ES-I3 (cell line): ENCODE results near the gene TM7SF2.
A peak's percentile ranks its signal among the peaks of the same experiment; 100 is the strongest.
"Not testable (repeated sequence)": the region's sequence is repeated elsewhere in the genome, so short reads cannot be mapped to it uniquely, and the experiment has no call there.

Source experiments
- H3K36me3 ChIP-seq: 2 replicates; pipeline ENCODE4 v1.6.1; 2013; ENCODE audit warnings: mild to moderate bottlenecking, low read length, control low read depth, moderate library complexity; ENCODE audit not compliant: insufficient read depth
- H3K4me1 ChIP-seq: 2 replicates; pipeline ENCODE4 v1.6.1; 2013; ENCODE audit warnings: mild to moderate bottlenecking, control low read depth, low read length; ENCODE audit not compliant: insufficient read depth
- H3K9ac ChIP-seq: 2 replicates; pipeline ENCODE4 v1.6.1; 2013; ENCODE audit warnings: low read depth, mild to moderate bottlenecking, low read length, moderate library complexity
- H3K9me3 ChIP-seq: 2 replicates; pipeline ENCODE4 v1.6.1; 2013; ENCODE audit warnings: mild to moderate bottlenecking, low read length, moderate library complexity; ENCODE audit not compliant: control insufficient read depth, insufficient read depth

The TM7SF2 gene

DNA sequence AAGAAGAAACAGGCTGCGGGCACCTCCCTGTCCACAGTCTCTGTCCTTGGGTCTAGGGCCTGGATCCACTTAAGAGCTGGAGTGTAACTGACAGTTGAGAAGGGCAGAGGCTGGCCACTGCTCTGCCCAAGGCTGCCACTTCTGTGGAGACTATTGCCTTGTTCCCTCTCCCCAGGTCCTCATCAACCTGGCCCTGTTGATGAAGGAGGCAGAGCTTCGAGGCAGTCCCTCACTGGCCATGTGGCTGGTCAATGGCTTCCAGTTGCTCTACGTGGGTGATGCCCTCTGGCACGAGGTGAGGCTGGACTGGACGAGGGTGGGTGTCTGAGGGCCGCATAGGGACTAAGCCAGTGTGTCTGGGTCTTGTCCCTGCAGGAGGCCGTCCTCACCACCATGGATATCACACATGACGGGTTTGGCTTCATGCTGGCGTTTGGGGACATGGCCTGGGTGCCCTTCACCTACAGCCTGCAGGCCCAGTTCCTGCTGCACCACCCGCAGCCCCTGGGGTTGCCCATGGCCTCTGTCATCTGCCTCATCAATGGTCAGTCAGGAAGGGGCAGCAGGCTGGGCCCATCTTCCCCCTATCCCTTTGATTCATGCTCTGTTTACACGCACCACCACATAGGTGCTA lies 3.0 kb downstream of the TM7SF2 start:
- H3K9me3 ChIP-seq: no peaks in the 10 kb centered on the region
- H3K4me1 ChIP-seq: peaks cover 5% of the 10 kb centered on the region

GRCh38 chr11:65115361-65116082 lies 3.9 kb downstream of the TM7SF2 start:
- no peak overlapping the region for H3K9ac ChIP-seq
- no peaks in the 10 kb centered on the region for H3K9me3 ChIP-seq
- H3K36me3 ChIP-seq: peaks cover 11% of the 10 kb centered on the region
- peaks cover 5% of the 10 kb centered on the region for H3K4me1 ChIP-seq

More for the DNA sequence above, 3.0 kb downstream of the TM7SF2 start:
- Histone ChIP-seq H3K36me3 (peaks cover 2% of the 10 kb centered on the region), H3K9ac (no peak overlapping the region)

GRCh38 chr11:65116370-65117205 lies 4.9 kb downstream of the TM7SF2 start:
- H3K9ac ChIP-seq: peak overlapping the region; percentile 84
- H3K4me1 ChIP-seq: peaks cover 5% of the 10 kb centered on the region
- H3K9me3 ChIP-seq: no peaks in the 10 kb centered on the region
- H3K36me3 ChIP-seq: peaks cover 18% of the 10 kb centered on the region

GRCh38 chr11:65117206-65118096 lies 5.8 kb downstream of the TM7SF2 start, which contains the start of gene ZNHIT2:
ZNHIT2 (minus strand) TSS chr11:65117701; CDS start chr11:65117653, 48 bp downstream.
- Histone ChIP-seq H3K4me1 (peaks cover 5% of the 10 kb centered on the region), H3K9ac (peak within 1 kb of the TSS; percentile 84), H3K9me3 (no peaks in the 10 kb centered on the region), H3K36me3 (peaks cover 18% of the 10 kb centered on the region)

GRCh38 chr11:65118097-65118837 lies 6.6 kb downstream of the TM7SF2 start:
- peaks cover 5% of the 10 kb centered on the region for H3K4me1 ChIP-seq
- H3K9ac ChIP-seq: no peak overlapping the region
- H3K9me3 ChIP-seq: no peaks in the 10 kb centered on the region
- peaks cover 18% of the 10 kb centered on the region for H3K36me3 ChIP-seq

DNA sequence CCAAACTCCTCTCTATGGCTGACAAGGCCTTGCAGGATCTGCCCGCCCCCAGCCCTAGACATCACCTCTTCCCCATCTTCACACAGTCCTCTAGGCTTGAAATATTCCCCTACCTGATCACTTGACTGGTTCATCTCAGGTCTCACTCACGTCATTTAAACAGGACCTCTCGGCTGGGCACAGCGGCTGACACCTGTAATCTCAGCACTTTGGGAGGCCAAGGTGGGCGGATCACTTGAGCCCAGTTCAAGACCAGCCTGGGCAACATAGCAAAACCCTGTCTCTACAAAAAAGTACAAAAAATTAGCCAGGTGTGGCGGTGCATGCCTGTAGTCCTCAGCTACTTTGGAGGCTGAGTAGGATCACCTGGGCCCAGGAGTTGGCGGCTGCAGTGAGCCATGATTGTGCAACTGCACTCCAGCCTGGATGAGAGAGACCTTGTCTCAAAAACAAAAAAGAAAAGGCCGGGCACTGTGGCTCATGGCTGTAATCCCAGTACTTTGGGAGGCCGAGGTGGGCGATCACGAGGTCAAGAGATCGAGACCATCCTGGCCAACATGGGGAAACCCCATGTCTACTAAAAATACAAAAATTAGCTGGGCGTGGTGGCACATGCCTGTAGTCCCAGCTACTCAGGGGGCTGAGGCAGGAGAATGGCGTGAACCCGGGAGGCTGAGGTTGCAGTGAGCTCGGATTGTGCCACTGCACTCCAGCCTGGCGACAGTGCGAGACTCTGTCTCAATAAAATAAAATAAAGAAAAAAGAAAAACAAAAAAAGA lies 7.4 kb downstream of the TM7SF2 start:
- not testable (repeated sequence) for H3K9ac ChIP-seq, H3K4me1 ChIP-seq

DNA sequence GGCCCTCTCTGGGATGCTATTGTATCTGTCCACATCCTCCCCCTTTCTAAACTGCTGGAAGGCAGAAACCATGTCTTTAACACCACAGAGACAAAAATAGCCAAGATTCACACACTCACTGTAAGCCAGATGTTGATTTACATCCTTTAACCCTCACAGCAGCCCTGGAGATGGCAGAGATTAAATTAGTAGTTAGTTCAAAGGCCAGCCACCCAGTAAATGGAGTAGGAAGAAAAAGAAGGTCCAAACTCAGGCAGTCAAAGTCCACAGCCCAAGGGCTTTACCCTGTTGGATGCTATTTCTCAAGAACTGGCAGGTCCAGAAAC lies 8.0 kb downstream of the TM7SF2 start:
- no peak overlapping the region for H3K9ac ChIP-seq

More for the DNA sequence above, 7.4 kb downstream of the TM7SF2 start:
- H3K9me3 ChIP-seq: not testable (repeated sequence)
- peaks cover 18% of the 10 kb centered on the region for H3K36me3 ChIP-seq

DNA sequence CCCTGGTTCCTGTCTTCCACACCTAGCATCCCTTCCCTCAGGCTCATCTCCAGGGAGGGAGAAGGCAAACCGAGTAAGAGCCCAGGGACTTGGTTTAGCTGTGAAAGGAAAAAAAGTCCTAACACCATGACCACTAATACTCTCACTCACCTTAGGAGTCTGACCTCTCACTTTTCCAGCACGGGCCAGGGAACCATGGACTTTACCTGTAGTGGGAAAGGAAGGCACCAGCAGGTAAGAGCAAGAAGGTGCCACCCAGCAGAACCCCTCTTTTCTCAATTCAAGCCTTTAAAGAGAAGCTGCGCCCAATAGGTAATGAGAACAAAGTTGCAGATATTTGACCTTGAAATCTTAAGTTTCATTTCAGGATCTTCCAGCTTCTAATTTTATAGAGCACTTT lies 9.2 kb downstream of the TM7SF2 start:
- Histone ChIP-seq H3K9ac (peak overlapping the region; percentile 79), H3K9me3 (no peaks in the 10 kb centered on the region), H3K36me3 (peaks cover 24% of the 10 kb centered on the region), H3K4me1 (no peaks in the 10 kb centered on the region)

More for the DNA sequence above, 8.0 kb downstream of the TM7SF2 start:
- Histone ChIP-seq H3K4me1 (no peaks in the 10 kb centered on the region), H3K36me3 (peaks cover 19% of the 10 kb centered on the region), H3K9me3 (no peaks in the 10 kb centered on the region)

DNA sequence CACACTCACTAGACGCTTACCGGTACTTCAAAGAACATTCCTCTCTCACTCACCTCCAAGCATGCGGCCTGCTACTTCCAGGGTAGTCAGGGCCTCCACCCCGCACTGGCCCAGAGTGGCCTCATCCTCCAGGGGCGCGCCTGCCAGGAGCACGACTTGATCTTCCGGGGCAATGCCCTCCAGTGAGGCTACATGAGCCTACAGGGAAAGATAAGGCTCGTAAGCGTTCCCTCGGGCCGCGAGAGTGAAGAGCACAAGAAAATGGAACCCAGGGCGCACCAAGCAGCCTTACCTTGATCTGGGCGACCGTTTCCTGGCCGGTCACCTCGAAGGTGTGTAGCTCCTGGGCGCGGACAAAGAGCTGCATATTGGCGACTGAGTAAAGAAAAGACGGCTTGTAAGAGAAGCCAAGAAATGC lies 9.8 kb downstream of the TM7SF2 start:
- H3K36me3 ChIP-seq: peaks cover 27% of the 10 kb centered on the region
- peak overlapping the region; percentile 79 for H3K9ac ChIP-seq
- no peaks in the 10 kb centered on the region for H3K9me3 ChIP-seq
- H3K4me1 ChIP-seq: no peaks in the 10 kb centered on the region

GRCh38 chr11:65121865-65122696 lies 10.4 kb downstream of the TM7SF2 start, which contains the start of the genes FAU and MRPL49:
FAU (minus strand) TSS chr11:65122134; CDS start chr11:65121813, 321 bp downstream.
MRPL49 (plus strand) TSS chr11:65122321; CDS start chr11:65122347, 26 bp downstream.
- H3K9ac ChIP-seq: peak within 1 kb of the TSS; percentile 79
- peaks cover 31% of the 10 kb centered on the region for H3K36me3 ChIP-seq
- no peaks in the 10 kb centered on the region for H3K9me3 ChIP-seq
- H3K4me1 ChIP-seq: no peaks in the 10 kb centered on the region

DNA sequence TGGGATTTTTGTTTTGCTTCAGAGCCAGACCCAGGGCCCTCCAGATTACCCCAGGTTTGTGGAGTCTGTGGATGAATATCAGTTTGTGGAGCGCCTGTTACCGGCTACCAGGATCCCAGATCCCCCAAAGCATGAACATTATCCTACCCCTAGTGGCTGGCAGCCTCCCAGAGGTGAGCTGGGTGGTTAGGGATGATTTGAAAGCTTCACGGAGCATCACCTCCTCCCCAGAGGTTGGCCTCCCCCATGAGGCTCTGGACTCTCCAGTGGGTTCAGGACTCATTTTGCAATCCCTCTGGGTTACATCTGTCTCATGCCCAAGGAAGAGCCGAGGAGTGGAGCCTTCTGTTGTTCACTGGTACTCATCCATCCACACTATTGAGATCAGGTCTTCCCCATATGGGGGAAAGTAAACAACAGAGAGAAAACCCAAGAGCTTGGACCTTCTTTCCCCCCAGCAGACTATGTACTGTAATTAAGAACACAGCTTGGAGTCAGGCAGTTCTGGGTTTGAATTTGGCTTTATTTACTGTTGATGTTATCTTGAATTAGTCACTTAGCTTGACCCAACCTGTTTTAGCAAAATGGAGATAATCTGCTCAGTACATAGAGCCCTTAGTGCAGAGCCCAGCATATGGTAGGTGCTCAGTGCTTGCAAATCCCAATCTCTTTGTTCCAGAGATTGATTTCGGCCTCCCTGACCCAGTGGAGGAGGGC lies 13.0 kb downstream of the TM7SF2 start:
- Histone ChIP-seq H3K36me3 (peaks cover 29% of the 10 kb centered on the region), H3K4me1 (no peaks in the 10 kb centered on the region), H3K9ac (no peak overlapping the region), H3K9me3 (no peaks in the 10 kb centered on the region)
